ENCODE results near the gene GRK5. TPM values are rescaled to one million over a fixed set of nuclear protein-coding genes. Genes with fewer than 3 reads are reported as not detected.

GRK5 gene
- total and polyA plus RNA-seq, 9 of the 15 experiments (the other 6 are each of a cell fraction or from before 2014, with no cell fraction given): 0.46 to 0.83 (median 0.67) TPM; not detected in 2

DNA sequence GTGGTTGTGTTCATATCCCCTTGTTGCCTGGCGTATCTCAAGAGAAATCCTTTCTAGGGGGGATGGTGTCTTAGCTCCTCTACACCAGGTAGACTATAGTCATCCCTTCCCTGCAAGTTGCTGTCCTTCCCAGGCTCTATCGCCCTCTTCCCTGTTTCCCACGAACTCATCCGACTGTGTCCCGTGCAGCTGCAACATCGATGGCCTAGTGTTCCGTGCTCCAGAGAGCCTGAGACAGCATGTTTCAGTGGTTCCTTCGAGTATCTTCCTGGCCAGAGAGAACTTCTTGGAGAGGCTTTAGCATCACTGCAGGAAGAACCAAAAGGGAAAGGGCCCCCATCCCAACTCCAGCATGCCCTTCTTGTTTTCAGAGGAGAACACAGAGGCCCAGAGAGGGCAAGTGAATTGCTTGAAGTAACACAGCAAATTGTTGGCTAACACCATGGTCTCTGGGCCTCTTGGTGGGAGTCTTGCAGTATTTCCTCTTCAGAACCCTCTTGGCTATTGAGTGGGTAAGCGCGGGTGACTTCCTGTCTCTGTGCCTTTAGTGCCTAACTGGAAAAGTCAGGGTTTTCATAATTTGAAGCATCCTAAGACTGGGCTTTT lies 172.2 kb downstream of the GRK5 start:
- Histone ChIP-seq H3K27ac (ENCODE audit: extremely low read depth, low read depth, low read length) (no peak overlapping the region), H3K4me2 (ENCODE audit: insufficient read depth, low read length) (0 out of 2 replicates have a peak overlapping the region, but pooled peaks have one; percentile 38), H4K20me1 (replicated peaks; ENCODE audit: control insufficient read depth, insufficient read depth, low read length) (no peaks in the 10 kb centered on the region), H2AFZ (ENCODE audit: low read depth, low read length) (peak overlapping the region; percentile 33; the same call in 1 of the 2 replicates), H3K9me1 (ENCODE audit: control insufficient read depth, insufficient read depth, low read length) (no peaks in the 10 kb centered on the region), H3K4me3 (no peak overlapping the region), H3K27me3 (ENCODE audit: control insufficient read depth in 2 of 2, insufficient read depth in 2 of 2, low read length in 2 of 2) (peaks cover 2 to 27% of the 10 kb centered on the region in 2 experiments; a peak in 3 of 5 replicates), H3K9ac (ENCODE audit: insufficient read depth in 1 of 2, low read depth in 2 of 2, low read length in 2 of 2) (no peak overlapping the region), H3K4me1 (replicated peaks in 1 of 2; ENCODE audit: control insufficient read depth in 2 of 2, insufficient read depth in 2 of 2, low read length in 2 of 2) (peaks cover 0 to 4% of the 10 kb centered on the region in 2 experiments; a peak in 2 of 5 replicates), H3K36me3 (ENCODE audit: control insufficient read depth, insufficient read depth, low read length) (no peaks in the 10 kb centered on the region), H3K79me2 (ENCODE audit: control insufficient read depth, insufficient read depth, low read length) (no peaks in the 10 kb centered on the region), H3K9me3 (replicated peaks; ENCODE audit: control insufficient read depth, insufficient read depth, low read depth, low read length) (no peaks in the 10 kb centered on the region)
- DNase-seq (ENCODE audit: extremely low read depth in 1 of 4, low spot score in 3 of 4) (no peak), ATAC-seq (no peak), FAIRE-seq (no peak)
- 49% methylated on average over 5 of the region's 10 CpGs for WGBS (ENCODE audit: insufficient coverage, low coverage, missing lambda C conversion rate)
- intact Hi-C loops (cut with micrococcal nuclease) (no loop called here), in situ Hi-C loops (cut with MboI) (no loop called here)
- no TSS peak for BruUV-seq (replicated peaks)
- ChIA-PET POLR2A (interaction anchor here (0.6 kb wide), 1 partner anchor 152 kb away, joined by 4 read pairs; no protein-coding TSS in a partner anchor), CTCF (ENCODE audit: low intra/inter-chr PET ratio) (no interaction called here)
- no peak for TF ChIP-seq STAT5A (IDR thresholded peaks at IDR 0.05; ENCODE audit: borderline replicate concordance, low read length)
- 0 out of 2 replicates have a peak, but pooled peaks have one; percentile 29 for TF ChIP-seq BCOR (IDR thresholded peaks at IDR 0.05)
- TF ChIP-seq ZNF407 (IDR thresholded peaks at IDR 0.05; ENCODE audit: low read depth): no peak
- no peak for TF ChIP-seq ZNF175 (CRISPR knock-in tag; IDR thresholded peaks at IDR 0.05; ENCODE audit: low read depth)
- TF ChIP-seq FOXJ3 (CRISPR knock-in tag; IDR thresholded peaks at IDR 0.05): no peak
- TF ChIP-seq, protein P1, sequence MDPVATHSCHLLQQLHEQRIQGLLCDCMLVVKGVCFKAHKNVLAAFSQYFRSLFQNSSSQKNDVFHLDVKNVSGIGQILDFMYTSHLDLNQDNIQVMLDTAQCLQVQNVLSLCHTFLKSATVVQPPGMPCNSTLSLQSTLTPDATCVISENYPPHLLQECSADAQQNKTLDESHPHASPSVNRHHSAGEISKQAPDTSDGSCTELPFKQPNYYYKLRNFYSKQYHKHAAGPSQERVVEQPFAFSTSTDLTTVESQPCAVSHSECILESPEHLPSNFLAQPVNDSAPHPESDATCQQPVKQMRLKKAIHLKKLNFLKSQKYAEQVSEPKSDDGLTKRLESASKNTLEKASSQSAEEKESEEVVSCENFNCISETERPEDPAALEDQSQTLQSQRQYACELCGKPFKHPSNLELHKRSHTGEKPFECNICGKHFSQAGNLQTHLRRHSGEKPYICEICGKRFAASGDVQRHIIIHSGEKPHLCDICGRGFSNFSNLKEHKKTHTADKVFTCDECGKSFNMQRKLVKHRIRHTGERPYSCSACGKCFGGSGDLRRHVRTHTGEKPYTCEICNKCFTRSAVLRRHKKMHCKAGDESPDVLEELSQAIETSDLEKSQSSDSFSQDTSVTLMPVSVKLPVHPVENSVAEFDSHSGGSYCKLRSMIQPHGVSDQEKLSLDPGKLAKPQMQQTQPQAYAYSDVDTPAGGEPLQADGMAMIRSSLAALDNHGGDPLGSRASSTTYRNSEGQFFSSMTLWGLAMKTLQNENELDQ (CRISPR knock-in tag; IDR thresholded peaks at IDR 0.05; ENCODE audit: borderline replicate concordance): no peak
- TF ChIP-seq OTX1 (CRISPR knock-in tag; IDR thresholded peaks at IDR 0.05): no peak
- TF ChIP-seq DPF2 (IDR thresholded peaks at IDR 0.05): no peak
- TF ChIP-seq GABPB2 (CRISPR knock-in tag; conservative IDR thresholded peaks at IDR 0.05): no peak
- no peak for TF ChIP-seq POLR2AphosphoS2 (IDR thresholded peaks at IDR 0.05; ENCODE audit: low read length)
- TF ChIP-seq RBM25 (IDR thresholded peaks at IDR 0.05; ENCODE audit: low read depth, low read length, severe bottlenecking): peak; percentile 47

Data from K562 (cell line).